ENCODE results near the gene GATC.

DNA sequence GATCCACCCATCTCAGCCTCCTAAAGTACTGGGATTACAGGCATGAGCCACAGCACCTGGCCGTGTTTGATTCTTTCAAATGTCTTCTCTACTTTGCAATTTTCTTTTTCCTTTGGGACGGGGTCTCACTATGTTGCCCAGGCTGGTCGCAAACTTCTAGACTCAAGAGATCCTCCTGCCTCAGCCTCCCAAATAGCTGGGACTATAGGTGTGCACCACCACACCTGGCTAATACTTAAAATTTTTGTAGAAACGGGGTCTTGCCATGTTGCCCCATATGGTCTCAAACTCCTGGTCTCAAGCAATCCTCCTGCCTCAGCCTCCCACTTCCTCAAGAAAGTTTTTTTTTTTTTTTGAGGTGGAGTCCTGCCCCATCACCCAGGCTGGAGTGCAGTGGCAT lies 1.7 kb downstream of the GATC start:
- no peak for TF ChIP-seq CTCF (IDR thresholded peaks at IDR 0.05)
- TF ChIP-seq POLR2A (IDR thresholded peaks at IDR 0.05): no peak
- TF ChIP-seq EP300 (IDR thresholded peaks at IDR 0.05): no peak
